AG04450 (cell line): ENCODE results near the gene PLAAT4. TPM values are rescaled to one million over a fixed set of nuclear protein-coding genes. Genes with fewer than 3 reads are reported as not detected.
"Not testable (repeated sequence)": the region's sequence is repeated elsewhere in the genome, so short reads cannot be mapped to it uniquely, and the experiment has no call there.

ENCODE experiments used
- CTCF ChIA-PET: fragments of 300-600, 350-600 bp; formaldehyde crosslinking; extraction: SDS; loops from one replicate; lab custom pipeline; 2022; ENCODE audit warnings: antibody characterized with exemption, inconsistent platforms; lab: Charles Lee
- POLR2A ChIA-PET: fragments of 350-600 bp; formaldehyde crosslinking; extraction: SDS; loops from one replicate; lab custom pipeline; 2021; ENCODE audit warnings: antibody characterized with exemption, inconsistent platforms; lab: Yijun Ruan, JAX
- DNase-seq: peaks from one replicate; pipeline ENCODE4 v3.0.0-alpha.2; 2011; ENCODE audit warnings: low read depth, low spot score
- H3K27ac ChIP-seq: one replicate; pipeline ENCODE4 v1.5.1; 2012; ENCODE audit warnings: low read depth, low read length, control low read depth
- H3K27me3 ChIP-seq: one replicate; pipeline ENCODE4 v1.6.0; 2012; ENCODE audit warnings: low read length; ENCODE audit not compliant: control insufficient read depth, insufficient read depth
- H3K4me3 ChIP-seq: 2 replicates; pipeline ENCODE4 v1.5.1; 2011; ENCODE audit warnings: mild to moderate bottlenecking, low read depth, low read length, control low read depth
- H3K9me3 ChIP-seq: 2 replicates; pipeline ENCODE4 v1.5.1; 2012; ENCODE audit warnings: low read length; ENCODE audit not compliant: control insufficient read depth, insufficient read depth
- CTCF ChIP-seq: IDR thresholded peaks from 2 replicates; pipeline ENCODE4 v1.5.1; 2011; ENCODE audit warnings: low read depth, low read length, control low read depth, inconsistent platforms
- polyA plus RNA-seq: library from polyadenylated mRNA; depleted of rRNA; stranded (reverse); fragments of >200 nt; gene quantifications from 2 replicates; pipeline ENCODE4 v1.2.3, GENCODE V29; 2011

The PLAAT4 gene
- polyA plus RNA-seq, 1 experiment = 3.5 TPM

- Histone ChIP-seq H3K27ac (no peak overlapping the region), H3K9me3 (no peaks in the 10 kb centered on the region), H3K4me3 (no peak overlapping the region), H3K27me3 (peaks cover 8% of the 10 kb centered on the region)
- DNase-seq = no peak
- POLR2A ChIA-PET = no interaction called here
- TF ChIP-seq CTCF = no peak
- CTCF ChIA-PET = interaction anchor here (0.6 kb wide), 2 partner anchors 92 to 545 kb away, joined by 3 read pairs; no protein-coding TSS in a partner anchor
These were observed 6.6 kb upstream of the PLAAT4 start for GRCh38 chr11:63530021-63530420.

- POLR2A ChIA-PET, H3K9me3 ChIP-seq, H3K4me3 ChIP-seq, H3K27me3 ChIP-seq, DNase-seq, CTCF ChIA-PET, H3K27ac ChIP-seq: not testable (repeated sequence)
These were observed 5.4 kb upstream of the PLAAT4 start for GRCh38 chr11:63531074-63531792.

GRCh38 chr11:63532117-63532516 is 4.5 kb upstream of the PLAAT4 start:
- H3K27ac ChIP-seq = no peak overlapping the region
- CTCF ChIA-PET = no interaction called here

GRCh38 chr11:63532799-63533475 is 3.7 kb upstream of the PLAAT4 start:
- no peak overlapping the region for H3K4me3 ChIP-seq
- no peak for TF ChIP-seq CTCF
- H3K27ac ChIP-seq = no peak overlapping the region
- peaks cover 8% of the 10 kb centered on the region for H3K27me3 ChIP-seq
- no peak for DNase-seq
- ChIA-PET POLR2A (no interaction called here), CTCF (no interaction called here)
- no peaks in the 10 kb centered on the region for H3K9me3 ChIP-seq

More at GRCh38 chr11:63532117-63532516, 4.5 kb upstream of the PLAAT4 start:
- Histone ChIP-seq H3K27me3 (peaks cover 8% of the 10 kb centered on the region), H3K4me3 (no peak overlapping the region), H3K9me3 (no peaks in the 10 kb centered on the region)
- no peak for TF ChIP-seq CTCF
- DNase-seq = no peak
- POLR2A ChIA-PET = no interaction called here

GRCh38 chr11:63534076-63534475 is 2.5 kb upstream of the PLAAT4 start:
- H3K27me3 ChIP-seq = peaks cover 8% of the 10 kb centered on the region
- no peak for DNase-seq
- no peaks in the 10 kb centered on the region for H3K9me3 ChIP-seq
- no peak overlapping the region for H3K4me3 ChIP-seq
- H3K27ac ChIP-seq = no peak overlapping the region
- CTCF ChIA-PET = interaction anchor here (0.6 kb wide), 1 partner anchor 431 kb away, joined by 3 read pairs; no protein-coding TSS in a partner anchor
- TF ChIP-seq CTCF = no peak
- POLR2A ChIA-PET = no interaction called here
